ENCODE data around the gene SKIC2. TPM values are rescaled to one million over a fixed set of nuclear protein-coding genes. Genes with fewer than 3 reads are reported as not detected.
"Not testable (repeated sequence)": the region's sequence is repeated elsewhere in the genome, so short reads cannot be mapped to it uniquely, and the experiment has no call there.

SKIC2 gene
- 77.4 TPM for total RNA-seq

DNA sequence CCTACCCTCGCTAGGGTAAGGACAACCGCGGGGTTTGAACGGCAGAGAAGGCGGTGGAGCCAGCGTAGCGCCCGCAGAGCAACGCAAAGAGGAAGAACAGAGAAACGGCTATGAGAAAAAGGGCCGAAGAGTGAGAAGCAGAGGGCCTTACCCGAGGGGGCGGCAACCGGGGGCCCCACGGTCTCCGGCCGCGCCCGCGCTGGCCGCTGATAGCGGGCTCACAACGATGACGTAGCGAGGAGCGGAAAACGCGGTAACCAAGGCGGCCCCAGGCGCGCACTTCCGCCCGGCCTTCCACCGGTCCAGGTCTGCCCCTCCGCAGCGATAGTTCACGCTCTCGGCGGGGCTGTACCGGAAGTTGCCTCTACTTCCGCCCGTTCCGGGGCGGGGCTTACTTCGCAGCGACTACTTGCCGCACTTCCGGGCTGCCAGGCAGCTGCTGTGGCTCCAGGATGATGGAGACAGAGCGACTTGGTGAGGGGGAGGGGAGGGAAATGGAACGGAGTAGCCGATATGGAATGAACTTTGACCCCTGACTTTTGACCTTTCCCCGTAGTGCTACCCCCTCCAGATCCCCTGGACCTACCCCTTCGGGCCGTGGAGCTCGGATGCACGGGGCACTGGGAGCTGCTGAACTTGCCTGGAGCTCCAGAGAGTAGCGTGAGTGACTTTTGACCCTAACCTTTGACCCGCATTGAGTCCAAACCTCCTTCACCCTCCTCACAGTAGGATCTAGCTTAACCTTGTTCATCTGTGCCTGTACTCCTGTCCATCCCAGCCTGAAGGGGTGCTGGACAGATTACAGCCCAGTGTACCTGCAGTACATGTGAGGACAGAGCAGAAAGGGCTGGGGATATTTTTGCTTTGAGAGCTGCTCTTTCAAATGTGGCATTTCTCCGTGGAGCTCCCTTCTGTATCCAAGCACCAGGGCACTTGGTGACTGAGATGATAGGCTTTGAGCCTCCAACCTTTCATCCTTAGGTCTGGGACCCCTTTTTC, at the start of gene SKIC2, which contains the start of gene NELFE:
SKIC2 (plus strand) TSS at position 435 of the 999 bp plus-strand sequence; CDS start at position 453, 18 bp downstream.
NELFE (minus strand) TSS at position 231 of the 999 bp plus-strand sequence. CDS start 525 bp downstream, outside the sequence.
- Histone ChIP-seq H3K36me3 (peaks cover 51 to 69% of the 10 kb centered on the region in 2 donors), H3K27ac (peak within 1 kb of the TSS; percentile 85 to 88), H3K27me3 (no peaks in the 10 kb centered on the region), H3K4me3 (peak within 1 kb of the TSS; percentile 78 to 96), H3K4me1 (peaks cover 3 to 23% of the 10 kb centered on the region in 2 donors), H3K9me3 (no peaks in the 10 kb centered on the region)
- peak; percentile 92 to 99 for DNase-seq (ENCODE audit: low spot score in 2 of 2)
- intact Hi-C loops (cut with DNase I): loop anchor here (1.0 to 5.0 kb wide), 4 partner anchors 13 to 292 kb away; partner anchors contain the start of genes CSNK2B, DXO, LY6G5B and PPT2
- no peak for TF ChIP-seq CTCF (IDR thresholded peaks at IDR 0.05)

DNA sequence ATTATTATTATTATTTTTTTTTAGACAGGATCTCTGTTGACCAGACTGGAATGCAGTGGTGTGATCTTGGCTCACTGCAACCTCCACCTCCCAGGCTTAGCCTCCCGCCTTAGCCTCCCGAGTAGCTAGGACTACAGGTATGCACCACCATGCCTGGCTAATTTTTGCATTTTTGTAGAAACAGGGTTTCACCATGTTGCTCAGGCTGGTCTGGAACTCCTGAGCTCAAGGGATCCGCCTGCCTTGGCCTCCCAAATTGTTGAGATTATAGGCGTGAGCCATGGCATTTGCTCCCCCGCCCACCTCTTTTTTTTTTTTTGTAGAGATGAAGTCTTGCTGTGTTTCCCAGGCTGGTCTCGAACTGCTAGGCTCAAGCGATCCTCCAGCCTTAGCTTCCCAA, 49.7 kb upstream of the SKIC2 start:
- H3K9me3 ChIP-seq; H3K4me1 ChIP-seq; H3K36me3 ChIP-seq; DNase-seq (ENCODE audit: low spot score in 2 of 2); H3K27me3 ChIP-seq; H3K4me3 ChIP-seq; intact Hi-C loops (cut with DNase I); H3K27ac ChIP-seq: not testable (repeated sequence)

GRCh38 chr6:31911826-31912585, 47.0 kb upstream of the SKIC2 start:
- no peak overlapping the region for H3K4me3 ChIP-seq
- H3K4me1 ChIP-seq: peaks cover 0 to 6% of the 10 kb centered on the region in 2 donors
- no peaks in the 10 kb centered on the region for H3K9me3 ChIP-seq
- DNase-seq (ENCODE audit: low spot score in 2 of 2): no peak
- peak overlapping the region in 1 of 2 donors; percentile 49 for H3K27ac ChIP-seq
- TF ChIP-seq CTCF (IDR thresholded peaks at IDR 0.05): no peak
- H3K36me3 ChIP-seq: no peaks in the 10 kb centered on the region
- H3K27me3 ChIP-seq: no peaks in the 10 kb centered on the region
- intact Hi-C loops (cut with DNase I): no loop called here

- no peaks in the 10 kb centered on the region for H3K27me3 ChIP-seq
- no peak for TF ChIP-seq CTCF (IDR thresholded peaks at IDR 0.05)
- peaks cover 0 to 6% of the 10 kb centered on the region in 2 donors for H3K4me1 ChIP-seq
- H3K9me3 ChIP-seq: no peaks in the 10 kb centered on the region
- no peak overlapping the region for H3K27ac ChIP-seq
- intact Hi-C loops (cut with DNase I): no loop called here
- no peak for DNase-seq (ENCODE audit: low spot score in 2 of 2)
- no peaks in the 10 kb centered on the region for H3K36me3 ChIP-seq
- H3K4me3 ChIP-seq: no peak overlapping the region
Measured at GRCh38 chr6:31915351-31915750, 43.6 kb upstream of the SKIC2 start.

- intact Hi-C loops (cut with DNase I): no loop called here
- no peak for TF ChIP-seq CTCF (IDR thresholded peaks at IDR 0.05)
- no peak overlapping the region for H3K27ac ChIP-seq
Measured at GRCh38 chr6:31915756-31916155, 43.2 kb upstream of the SKIC2 start.

More at GRCh38 chr6:31915756-31916155, 43.2 kb upstream of the SKIC2 start:
- no peak for DNase-seq (ENCODE audit: low spot score in 2 of 2)
- Histone ChIP-seq H3K9me3 (no peaks in the 10 kb centered on the region), H3K36me3 (no peaks in the 10 kb centered on the region), H3K27me3 (no peaks in the 10 kb centered on the region), H3K4me1 (peaks cover 0 to 6% of the 10 kb centered on the region in 2 donors), H3K4me3 (no peak overlapping the region)

Measured in ascending aorta (tissue), 2 donors.